CD4-positive, alpha-beta memory T cell (primary cell): Measurements from ENCODE around the gene OAT. TPM values are rescaled to one million over a fixed set of nuclear protein-coding genes. Genes with fewer than 3 reads are reported as not detected.
"Not testable (repeated sequence)": the region's sequence is repeated elsewhere in the genome, so short reads cannot be mapped to it uniquely, and the experiment has no call there.

Source experiments
- CTCF ChIA-PET: fragments of 350-600 bp; sonication (Branson Sonifier 250); formaldehyde crosslinking; loops from one replicate; lab custom pipeline; 2021; ENCODE audit warnings: inconsistent platforms; ENCODE audit not compliant: partially characterized antibody; lab: Charles Lee
- POLR2A ChIA-PET: fragments of 350-600 bp; sonication (Branson Sonifier 250); formaldehyde crosslinking; loops from one replicate; lab custom pipeline; 2021; ENCODE audit not compliant: partially characterized antibody; lab: Charles Lee
- DNase-seq, 5 donors: peaks; one replicate each; pipeline versions ENCODE4 v3.0.0 to v3.0.0-alpha.2; 2020 to 2022; ENCODE audit warnings: mixed read lengths in 1 of 5
- H3K27ac ChIP-seq: one replicate; pipeline ENCODE4 v1.7.0; 2013; ENCODE audit warnings: low read depth, low read length
- H3K27me3 ChIP-seq: 2 replicates; pipeline ENCODE4 v1.7.0; 2013; ENCODE audit warnings: mild to moderate bottlenecking, low read length, moderate library complexity; ENCODE audit not compliant: insufficient read depth
- H3K36me3 ChIP-seq: 2 replicates; pipeline ENCODE4 v1.7.0; 2013; ENCODE audit warnings: mild to moderate bottlenecking, low read length, moderate library complexity; ENCODE audit not compliant: insufficient read depth
- H3K4me1 ChIP-seq: 2 replicates; pipeline ENCODE4 v1.7.0; 2013; ENCODE audit warnings: mild to moderate bottlenecking, low read length, moderate library complexity; ENCODE audit not compliant: insufficient read depth
- H3K4me3 ChIP-seq, 2 donors: one replicate each; pipeline ENCODE4 v1.7.0; 2013; ENCODE audit warnings: low read length in 2 of 2, mild to moderate bottlenecking in 1 of 2
- H3K9me3 ChIP-seq, 2 donors: one replicate each; pipeline ENCODE4 v1.7.0; 2013; ENCODE audit warnings: low read length in 2 of 2, control low read depth in 1 of 2; ENCODE audit not compliant: control insufficient read depth in 1 of 2
- H3K27ac Mint-ChIP-seq, 7 donors: one replicate each; pipeline ENCODE4 v1.8.0; 2020 to 2021; ENCODE audit warnings: mixed read lengths in 7 of 7, mild to moderate bottlenecking in 6 of 7, inconsistent platforms in 3 of 7, moderate library complexity in 3 of 7
- H3K27me3 Mint-ChIP-seq, 2 donors: one replicate each; pipeline ENCODE4 v1.8.0; 2020 to 2021; ENCODE audit warnings: mixed read lengths in 2 of 2
- H3K36me3 Mint-ChIP-seq, 2 donors: one replicate each; pipeline ENCODE4 v1.8.0; 2020 to 2021; ENCODE audit warnings: mixed read lengths in 2 of 2, inconsistent platforms in 1 of 2, mild to moderate bottlenecking in 1 of 2
- H3K4me1 Mint-ChIP-seq, 4 donors: one replicate each; pipeline ENCODE4 v1.8.0; 2020 to 2021; ENCODE audit warnings: mixed read lengths in 4 of 4, mild to moderate bottlenecking in 1 of 4
- H3K4me3 Mint-ChIP-seq, 8 donors: one replicate each; pipeline ENCODE4 v1.8.0; 2020 to 2021; ENCODE audit warnings: mixed read lengths in 8 of 8, mild to moderate bottlenecking in 7 of 8, moderate library complexity in 6 of 8, inconsistent platforms in 3 of 8
- H3K9me3 Mint-ChIP-seq, 8 donors: one replicate each; pipeline ENCODE4 v1.8.0; 2020 to 2021; ENCODE audit warnings: mixed read lengths in 8 of 8, mild to moderate bottlenecking in 5 of 8, inconsistent platforms in 3 of 8, moderate library complexity in 1 of 8
- intact Hi-C: fragments of 100-400 bp; cut with micrococcal nuclease; formaldehyde crosslinking; loops from one replicate; pipeline ENCODE4 v1.15.1; 2023
- polyA plus RNA-seq, 2 donors: library from polyadenylated mRNA; unstranded; fragments of 300-500 nt; fragmentation: Illumina TruSeq; gene quantifications; one replicate each; pipeline ENCODE4 v1.2.3, GENCODE V29; 2021
- total RNA-seq, 2 experiments: library from RNA; stranded (reverse); gene quantifications; one replicate each; pipeline ENCODE4 v1.2.3, GENCODE V29; 2021

Gene OAT
- total and polyA plus RNA-seq, 4 experiments from 2014 or later, result 34.8 to 80.4 (median 51.0) TPM

DNA sequence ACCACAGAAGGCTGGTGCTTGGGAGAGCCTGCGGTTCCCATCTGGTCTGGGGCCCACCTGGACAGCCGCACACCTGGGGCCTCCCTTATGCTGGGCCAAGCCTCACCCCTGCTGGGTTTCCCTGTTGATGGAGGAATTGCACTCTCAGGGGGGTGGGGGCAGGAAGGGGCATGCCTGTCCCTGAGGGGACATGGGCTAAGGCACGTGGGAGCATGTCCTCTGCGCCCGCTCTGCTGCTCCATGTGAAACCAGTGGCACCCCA lies 43.4 kb downstream of the OAT start:
- Histone ChIP-seq H3K9me3 (no peaks in the 10 kb centered on the region), H3K36me3 (no peaks in the 10 kb centered on the region), H3K4me3 (no peak overlapping the region), H3K27me3 (peaks cover 11% of the 10 kb centered on the region), H3K27ac (no peak overlapping the region), H3K4me1 (no peaks in the 10 kb centered on the region)
- POLR2A ChIA-PET, result no interaction called here
- Mint-ChIP-seq H3K27me3 (peaks cover 16 to 30% of the 10 kb centered on the region in 2 donors), H3K4me3 (no peak overlapping the region), H3K27ac (no peak overlapping the region), H3K9me3 (peaks cover 0 to 4% (median 0%) of the 10 kb centered on the region in 8 donors), H3K36me3 (no peaks in the 10 kb centered on the region), H3K4me1 (no peaks in the 10 kb centered on the region)
- no peak for DNase-seq
- intact Hi-C loops, result no loop called here
- CTCF ChIA-PET, result interaction anchor here (1.0 to 1.4 kb wide), 2 partner anchors 14 to 28 kb away, joined by 3 to 4 read pairs; no protein-coding TSS in a partner anchor

DNA sequence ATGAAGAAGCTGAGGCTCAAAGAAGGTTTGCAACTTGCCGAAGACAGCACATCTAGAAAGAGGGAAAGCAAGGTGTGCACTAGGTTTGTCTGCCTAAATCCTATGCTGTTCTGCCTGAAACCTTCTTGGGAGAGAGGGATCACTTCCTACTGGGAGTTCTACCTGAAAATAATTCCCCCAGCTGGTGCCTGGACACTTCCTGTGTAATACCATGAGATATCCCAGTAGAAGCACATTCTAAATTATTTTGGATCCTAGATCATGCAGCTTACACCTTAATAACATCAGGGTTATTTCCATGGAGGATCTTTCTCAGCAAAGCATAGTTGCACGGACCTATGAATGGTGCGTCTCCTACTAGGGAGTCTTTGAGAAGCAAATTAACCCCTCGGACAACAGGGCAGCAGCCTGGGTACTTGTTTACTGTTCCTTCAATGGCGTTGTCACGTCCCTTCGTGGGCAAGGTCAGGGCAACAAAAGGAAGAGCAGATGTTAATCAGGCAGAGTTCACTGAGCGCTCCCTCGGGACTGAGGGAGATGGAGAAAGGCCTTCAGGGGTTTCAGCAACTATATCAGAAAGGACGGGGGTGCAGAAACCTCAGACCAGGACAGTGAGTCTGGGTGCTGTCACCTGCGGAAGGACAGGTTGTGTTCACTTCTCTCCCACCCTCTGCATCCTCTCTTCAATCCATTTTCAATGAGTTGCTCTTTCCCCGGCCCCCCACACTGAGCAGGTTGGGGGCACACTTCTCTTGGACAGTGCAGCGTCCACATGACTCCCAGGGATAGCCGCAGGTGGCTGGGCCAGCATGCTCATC lies 44.0 kb downstream of the OAT start:
- H3K36me3 Mint-ChIP-seq, result no peaks in the 10 kb centered on the region
- POLR2A ChIA-PET, result no interaction called here
- Histone ChIP-seq H3K27me3 (peaks cover 6% of the 10 kb centered on the region), H3K27ac (no peak overlapping the region), H3K36me3 (no peaks in the 10 kb centered on the region), H3K9me3 (no peaks in the 10 kb centered on the region), H3K4me1 (no peaks in the 10 kb centered on the region), H3K4me3 (no peak overlapping the region)
- CTCF ChIA-PET, result interaction anchor here (1.0 to 1.4 kb wide), 2 partner anchors 14 to 29 kb away, joined by 3 to 4 read pairs; no protein-coding TSS in a partner anchor
- peaks cover 15 to 29% of the 10 kb centered on the region in 2 donors for H3K27me3 Mint-ChIP-seq
- no peak overlapping the region for H3K4me3 Mint-ChIP-seq
- no peak overlapping the region for H3K27ac Mint-ChIP-seq
- H3K4me1 Mint-ChIP-seq, result no peaks in the 10 kb centered on the region
- intact Hi-C loops, result no loop called here
- no peak for DNase-seq
- peaks cover 0 to 4% (median 0%) of the 10 kb centered on the region in 8 donors for H3K9me3 Mint-ChIP-seq

DNA sequence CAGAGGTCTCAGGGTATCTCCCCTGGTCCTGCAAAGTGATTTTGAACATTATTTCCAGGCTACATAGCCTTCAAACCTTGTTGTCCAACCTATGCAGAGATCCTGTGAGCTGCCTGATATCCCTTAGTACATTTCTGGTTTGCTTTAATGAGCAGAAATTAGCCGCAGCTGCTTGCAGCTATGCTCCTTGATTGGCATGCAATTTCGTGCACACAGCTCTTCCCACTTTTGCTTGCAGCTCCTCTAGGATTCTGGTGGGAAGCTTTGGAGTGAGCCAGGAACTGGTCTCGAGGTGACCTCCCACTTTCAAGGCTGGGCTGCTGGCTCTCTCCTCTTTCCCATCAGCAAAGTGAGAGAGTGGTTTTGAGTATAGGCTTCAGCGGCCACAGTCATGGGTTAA lies 45.8 kb downstream of the OAT start:
- H3K36me3 Mint-ChIP-seq, result no peaks in the 10 kb centered on the region
- Histone ChIP-seq H3K27me3 (no peaks in the 10 kb centered on the region), H3K27ac (no peak overlapping the region), H3K36me3 (no peaks in the 10 kb centered on the region), H3K4me3 (no peak overlapping the region), H3K9me3 (no peaks in the 10 kb centered on the region), H3K4me1 (no peaks in the 10 kb centered on the region)
- peaks cover 0 to 4% (median 0%) of the 10 kb centered on the region in 8 donors for H3K9me3 Mint-ChIP-seq
- ChIA-PET POLR2A (no interaction called here), CTCF (interaction anchor here (1.0 kb wide), 1 partner anchor 376 kb away, joined by 3 read pairs; no protein-coding TSS in a partner anchor)
- no peak for DNase-seq
- no peak overlapping the region for H3K4me3 Mint-ChIP-seq
- peaks cover 11 to 25% of the 10 kb centered on the region in 2 donors for H3K27me3 Mint-ChIP-seq
- no peaks in the 10 kb centered on the region for H3K4me1 Mint-ChIP-seq
- H3K27ac Mint-ChIP-seq, result no peak overlapping the region
- intact Hi-C loops, result no loop called here

DNA sequence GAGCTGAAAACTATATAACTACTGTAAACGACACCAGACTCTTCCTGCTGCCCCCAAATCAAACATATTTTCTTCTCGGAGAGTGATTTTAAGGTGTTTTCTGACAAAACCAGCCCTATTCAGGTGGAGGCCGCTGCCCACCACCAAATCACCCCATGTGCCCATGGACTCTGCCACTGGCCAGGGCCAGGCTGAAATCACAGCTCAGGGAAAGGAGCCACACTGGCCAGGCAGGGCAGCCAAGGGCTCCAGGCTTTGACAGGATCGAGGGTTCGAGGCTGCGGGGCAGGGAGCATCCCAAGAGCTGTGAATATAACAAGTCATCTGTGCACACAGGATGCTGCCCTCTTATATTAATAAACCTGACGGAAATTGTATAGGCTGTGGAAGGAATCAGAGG lies 48.3 kb downstream of the OAT start:
- H3K27me3 Mint-ChIP-seq, result peaks cover 12 to 16% of the 10 kb centered on the region in 2 donors
- no peak overlapping the region for H3K27ac Mint-ChIP-seq
- H3K4me3 Mint-ChIP-seq, result no peak overlapping the region
- H3K4me3 ChIP-seq, result no peak overlapping the region
- no peaks in the 10 kb centered on the region for H3K36me3 Mint-ChIP-seq
- no peaks in the 10 kb centered on the region for H3K36me3 ChIP-seq
- POLR2A ChIA-PET, result no interaction called here
- intact Hi-C loops, result no loop called here
- CTCF ChIA-PET, result interaction anchor here (1.2 kb wide), 1 partner anchor 376 kb away, joined by 4 read pairs; no protein-coding TSS in a partner anchor
- peaks cover 0 to 4% (median 0%) of the 10 kb centered on the region in 8 donors for H3K9me3 Mint-ChIP-seq
- no peak for DNase-seq
- H3K27ac ChIP-seq, result no peak overlapping the region
- H3K9me3 ChIP-seq, result no peaks in the 10 kb centered on the region
- H3K4me1 Mint-ChIP-seq, result no peaks in the 10 kb centered on the region
- no peaks in the 10 kb centered on the region for H3K4me1 ChIP-seq
- no peaks in the 10 kb centered on the region for H3K27me3 ChIP-seq

DNA sequence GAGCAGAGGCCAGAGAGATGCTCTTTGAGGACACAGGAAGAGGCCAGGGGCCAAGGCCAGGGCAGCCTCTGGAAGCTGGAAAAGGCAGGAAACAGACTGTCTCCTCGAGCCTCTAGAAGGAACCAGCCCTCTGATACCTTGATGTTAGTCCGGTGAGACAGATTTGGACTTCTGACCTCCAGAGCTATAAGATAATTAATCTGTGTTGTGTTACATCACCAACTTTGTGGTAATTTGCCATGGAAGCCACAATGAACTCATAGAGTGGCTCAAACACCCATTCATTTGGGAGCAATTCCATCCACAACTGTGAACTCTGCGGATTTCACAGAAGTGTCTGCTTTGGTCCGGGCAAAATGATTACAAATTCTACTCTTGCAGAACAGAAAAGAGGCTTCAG lies 48.7 kb downstream of the OAT start:
- no peak overlapping the region for H3K27ac ChIP-seq
- Mint-ChIP-seq H3K36me3 (no peaks in the 10 kb centered on the region), H3K9me3 (peaks cover 0 to 4% (median 0%) of the 10 kb centered on the region in 8 donors), H3K4me1 (no peaks in the 10 kb centered on the region), H3K27me3 (peaks cover 12 to 17% of the 10 kb centered on the region in 2 donors), H3K4me3 (no peak overlapping the region), H3K27ac (no peak overlapping the region)
- CTCF ChIA-PET, result interaction anchor here (0.9 to 1.2 kb wide), 2 partner anchors 19 to 375 kb away, joined by 4 read pairs; no protein-coding TSS in a partner anchor
- H3K4me1 ChIP-seq, result no peaks in the 10 kb centered on the region
- no peaks in the 10 kb centered on the region for H3K27me3 ChIP-seq
- intact Hi-C loops, result no loop called here
- no peak overlapping the region for H3K4me3 ChIP-seq
- no peaks in the 10 kb centered on the region for H3K36me3 ChIP-seq
- DNase-seq, result no peak
- POLR2A ChIA-PET, result no interaction called here
- H3K9me3 ChIP-seq, result no peaks in the 10 kb centered on the region

DNA sequence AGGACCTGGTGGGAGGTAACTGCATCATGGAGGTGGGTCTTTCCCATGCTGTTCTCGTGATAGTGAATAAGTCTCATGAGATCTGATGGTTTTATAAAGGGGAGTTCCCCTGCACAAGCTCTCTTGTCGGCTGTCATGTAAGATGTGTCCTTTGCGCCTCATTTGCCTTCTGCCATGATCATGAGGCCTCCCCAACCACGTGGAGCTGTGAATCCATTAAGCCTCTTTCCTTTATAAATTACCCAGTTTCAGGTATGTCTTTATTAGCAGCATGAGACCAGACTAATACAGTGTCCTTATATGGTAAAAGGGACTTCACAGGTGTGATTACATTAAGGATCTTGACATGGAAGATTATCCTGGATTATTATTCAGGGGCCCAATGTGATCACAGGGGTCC lies 49.2 kb downstream of the OAT start:
- H3K4me1 ChIP-seq, H3K4me3 Mint-ChIP-seq, H3K27me3 ChIP-seq, H3K36me3 Mint-ChIP-seq, H3K9me3 Mint-ChIP-seq, H3K27ac Mint-ChIP-seq, intact Hi-C loops, H3K36me3 ChIP-seq, H3K4me1 Mint-ChIP-seq, POLR2A ChIA-PET, H3K9me3 ChIP-seq, DNase-seq, H3K27ac ChIP-seq, H3K4me3 ChIP-seq: not testable (repeated sequence)
- CTCF ChIA-PET, result interaction anchor here (0.9 to 1.2 kb wide), 2 partner anchors 20 to 375 kb away, joined by 4 read pairs; no protein-coding TSS in a partner anchor
- peaks cover 12 to 17% of the 10 kb centered on the region in 2 donors for H3K27me3 Mint-ChIP-seq

DNA sequence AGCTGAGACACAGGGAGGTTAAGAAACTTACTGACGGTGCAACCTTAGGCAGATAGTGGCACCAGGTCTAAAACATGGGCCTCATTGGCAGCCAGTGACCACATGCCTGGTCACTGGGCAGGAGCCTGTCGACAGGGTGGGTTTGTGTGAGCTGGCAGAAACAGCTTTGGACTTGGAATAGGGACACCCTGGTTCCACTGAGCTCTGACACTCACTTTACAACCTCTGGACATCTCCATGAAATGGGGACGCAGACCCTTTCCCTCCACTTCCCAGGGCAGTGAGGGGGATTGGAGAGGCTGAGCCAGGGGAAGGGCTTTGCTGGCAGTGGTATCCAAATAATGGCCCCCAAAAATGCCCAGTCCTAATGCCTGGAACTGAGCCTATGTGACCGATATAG lies 49.7 kb downstream of the OAT start:
- CTCF ChIA-PET, result interaction anchor here (0.9 to 1.2 kb wide), 2 partner anchors 20 to 374 kb away, joined by 4 read pairs; no protein-coding TSS in a partner anchor
- Histone ChIP-seq H3K4me3 (no peak overlapping the region), H3K36me3 (no peaks in the 10 kb centered on the region), H3K27me3 (no peaks in the 10 kb centered on the region), H3K27ac (no peak overlapping the region), H3K4me1 (no peaks in the 10 kb centered on the region), H3K9me3 (no peaks in the 10 kb centered on the region)
- POLR2A ChIA-PET, result no interaction called here
- no peaks in the 10 kb centered on the region for H3K36me3 Mint-ChIP-seq
- H3K4me1 Mint-ChIP-seq, result no peaks in the 10 kb centered on the region
- peaks cover 0 to 4% (median 0%) of the 10 kb centered on the region in 8 donors for H3K9me3 Mint-ChIP-seq
- DNase-seq, result no peak
- intact Hi-C loops, result no loop called here
- H3K27me3 Mint-ChIP-seq, result peaks cover 12 to 18% of the 10 kb centered on the region in 2 donors
- no peak overlapping the region for H3K4me3 Mint-ChIP-seq
- no peak overlapping the region for H3K27ac Mint-ChIP-seq
